NCI-H146 treated with DMSO at 0.1 percent for 48 hours (cell line): Measurements from ENCODE around the gene SLC7A1.

ENCODE experiments used
- DNase-seq: peaks from one replicate; lab custom pipeline; 2025; ENCODE audit not compliant: unreplicated experiment; lab: John Stamatoyannopoulos, UW

Gene SLC7A1

GRCh38 chr13:29583073-29583785, 12.3 kb downstream of the SLC7A1 start:
- no peak for DNase-seq

DNA sequence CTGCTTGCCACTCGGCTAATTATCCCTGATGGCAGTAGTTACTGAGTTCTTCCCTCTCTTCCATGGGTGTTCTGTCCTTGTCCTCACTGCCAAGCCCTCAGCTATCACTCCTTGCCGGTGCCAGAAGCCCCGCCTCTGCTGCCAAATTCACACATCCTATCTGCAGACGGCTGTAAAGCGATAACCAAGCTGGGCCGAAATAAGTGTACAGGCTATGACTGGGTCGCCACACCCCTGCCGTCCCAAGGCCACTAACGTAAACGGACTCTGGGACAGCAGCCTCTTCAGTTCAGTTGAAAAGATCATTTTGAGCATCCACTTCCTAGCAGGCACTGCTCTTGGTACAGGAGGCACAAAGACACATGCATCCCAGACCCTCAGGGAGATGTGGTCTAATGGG, 13.3 kb downstream of the SLC7A1 start:
- DNase-seq = no peak

GRCh38 chr13:29581666-29582065, 13.8 kb downstream of the SLC7A1 start:
- no peak for DNase-seq

DNA sequence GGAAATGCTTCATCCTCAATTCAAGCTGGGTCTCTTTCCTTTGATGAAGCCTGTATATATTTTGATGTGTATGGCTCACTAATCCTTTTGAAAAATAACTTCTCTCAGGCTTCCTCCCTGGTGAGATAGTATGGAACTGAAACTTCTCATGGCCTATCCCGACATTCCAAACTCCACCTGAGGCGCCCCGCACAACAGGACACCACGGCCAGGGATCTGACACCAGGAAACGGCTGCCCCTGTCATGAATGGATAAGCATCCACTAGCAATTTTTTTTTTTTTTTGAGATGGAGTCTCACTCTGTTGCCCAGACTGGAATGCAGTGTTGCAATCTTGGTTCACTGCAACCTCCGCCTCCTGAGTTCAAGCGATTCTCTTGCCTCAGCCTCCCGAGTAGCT, 16.4 kb downstream of the SLC7A1 start:
- no peak for DNase-seq

DNA sequence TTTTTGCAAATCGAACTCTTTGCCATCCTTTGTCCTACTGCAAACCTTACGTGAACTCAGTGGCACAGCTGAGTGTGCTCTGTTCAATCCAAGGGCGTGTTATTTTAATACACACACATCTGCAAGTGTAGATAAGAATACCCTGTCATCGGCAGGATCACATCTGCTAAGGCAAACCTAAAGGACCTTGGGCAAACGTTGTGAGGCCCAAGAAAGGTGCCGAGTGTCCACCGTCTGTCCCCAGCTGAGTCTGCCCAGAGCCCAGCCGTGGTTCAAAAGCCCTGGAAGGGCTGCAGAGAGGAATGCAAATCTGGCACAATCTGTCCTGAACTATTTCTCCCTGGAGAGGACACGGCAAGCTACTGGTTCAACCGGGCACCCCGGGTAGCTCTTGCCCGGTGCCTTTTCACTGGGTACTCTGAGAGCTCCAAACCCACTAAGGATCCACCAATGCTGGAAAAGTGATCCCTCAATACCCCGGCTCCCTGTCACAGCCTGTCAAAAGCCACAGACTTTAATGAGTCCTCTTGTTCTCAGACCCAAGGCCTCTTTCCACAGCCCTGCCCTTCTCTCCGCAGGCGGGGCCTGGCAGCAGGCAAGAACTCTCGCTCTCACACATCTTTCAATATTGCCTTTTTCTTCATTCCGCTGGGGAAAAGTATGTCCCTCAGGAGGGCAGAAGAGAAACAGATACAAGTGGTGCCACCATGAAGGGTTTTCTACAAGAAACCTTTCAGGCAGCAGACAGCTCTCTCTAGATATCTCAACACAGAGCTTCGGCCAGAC, 17.0 kb downstream of the SLC7A1 start:
- no peak for DNase-seq

DNA sequence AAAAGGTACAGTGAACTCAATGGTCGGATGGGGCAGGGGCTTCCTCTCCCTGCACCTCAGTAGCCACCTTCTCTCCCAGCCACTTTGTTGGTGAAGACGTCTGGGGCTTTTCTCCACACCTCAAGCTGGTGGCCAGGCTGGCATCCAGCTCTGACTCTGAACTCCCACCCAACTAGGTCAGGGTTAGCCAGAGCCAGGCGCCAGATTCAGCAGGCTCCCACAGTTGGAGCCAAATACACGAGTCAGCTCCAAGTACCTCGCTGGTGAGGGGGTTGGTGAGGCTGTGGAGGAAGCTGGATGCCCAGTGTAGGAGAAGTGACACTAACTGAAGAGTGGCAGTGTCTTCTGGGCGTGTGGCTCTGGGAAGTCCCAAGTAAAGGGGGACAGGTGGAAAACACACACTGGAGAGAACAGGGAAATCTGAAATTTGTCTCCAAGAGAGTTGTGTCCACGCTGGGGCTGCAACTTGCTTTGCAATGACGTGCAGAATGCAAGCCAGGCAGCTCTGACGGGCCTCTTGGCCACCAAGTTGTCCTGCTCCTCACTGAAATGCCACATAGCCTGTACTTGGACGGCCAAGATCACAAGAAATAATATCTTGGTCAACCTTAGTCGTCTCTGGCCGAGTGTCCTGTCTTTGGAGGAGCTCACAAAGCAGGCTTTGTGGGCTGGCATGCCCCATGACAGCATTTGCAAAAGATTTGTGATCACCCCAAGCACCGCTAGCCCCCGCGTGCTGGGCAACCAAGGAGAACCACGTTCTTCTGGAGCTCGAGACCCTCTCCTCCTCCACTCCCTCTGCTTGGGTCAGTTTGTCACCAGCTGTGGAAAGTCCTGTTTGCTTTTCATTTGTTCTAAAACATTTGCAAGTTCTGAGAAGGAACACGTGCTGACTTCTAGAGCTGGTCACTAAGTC, 18.1 kb downstream of the SLC7A1 start:
- DNase-seq = no peak

GRCh38 chr13:29576581-29576980, 18.9 kb downstream of the SLC7A1 start:
- DNase-seq = no peak

GRCh38 chr13:29575098-29575497, 20.4 kb downstream of the SLC7A1 start:
- no peak for DNase-seq

GRCh38 chr13:29573190-29573589, 22.3 kb downstream of the SLC7A1 start:
- DNase-seq = no peak

- DNase-seq = no peak
These were observed 22.9 kb downstream of the SLC7A1 start for GRCh38 chr13:29572575-29572974.

GRCh38 chr13:29571876-29572570, 23.5 kb downstream of the SLC7A1 start:
- DNase-seq = no peak

GRCh38 chr13:29570051-29570654, 25.3 kb downstream of the SLC7A1 start:
- no peak for DNase-seq

DNA sequence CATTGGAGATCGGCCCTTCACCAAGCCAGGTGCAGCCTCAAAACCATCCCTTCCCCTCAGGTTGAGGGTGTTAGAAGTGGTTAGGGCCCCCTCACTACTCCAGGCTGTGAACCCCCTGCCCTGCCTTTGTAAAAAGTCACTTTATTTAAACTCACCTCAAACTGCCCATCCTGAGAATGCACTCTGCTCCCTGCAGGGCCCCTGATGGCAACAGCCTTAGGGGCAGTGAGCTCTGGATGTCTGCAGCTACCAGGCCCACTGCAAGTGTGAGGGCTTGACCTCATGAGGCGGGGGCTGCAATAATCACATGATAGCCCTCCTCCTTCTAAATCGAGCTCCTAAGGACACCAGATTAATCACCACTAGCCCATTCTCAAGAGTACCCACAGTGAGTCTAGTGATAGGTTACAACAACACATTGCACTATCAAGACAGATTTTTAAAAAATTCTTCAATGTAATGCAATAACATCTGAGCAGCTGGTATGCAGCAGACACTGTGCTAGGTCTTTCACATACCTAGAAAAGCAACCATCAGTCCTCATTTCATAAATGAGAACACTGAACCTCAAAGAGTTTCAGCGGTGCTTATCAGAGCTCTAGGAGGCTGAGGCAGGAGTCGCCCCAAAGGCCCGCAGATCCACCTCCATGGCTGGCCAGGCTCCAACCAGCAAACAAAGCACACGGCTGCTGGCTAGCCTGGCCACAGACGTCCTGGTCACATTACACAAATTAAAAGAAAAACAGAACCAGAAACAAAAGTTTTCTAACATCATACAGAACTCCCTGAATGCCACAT, 26.0 kb downstream of the SLC7A1 start:
- DNase-seq = no peak

DNA sequence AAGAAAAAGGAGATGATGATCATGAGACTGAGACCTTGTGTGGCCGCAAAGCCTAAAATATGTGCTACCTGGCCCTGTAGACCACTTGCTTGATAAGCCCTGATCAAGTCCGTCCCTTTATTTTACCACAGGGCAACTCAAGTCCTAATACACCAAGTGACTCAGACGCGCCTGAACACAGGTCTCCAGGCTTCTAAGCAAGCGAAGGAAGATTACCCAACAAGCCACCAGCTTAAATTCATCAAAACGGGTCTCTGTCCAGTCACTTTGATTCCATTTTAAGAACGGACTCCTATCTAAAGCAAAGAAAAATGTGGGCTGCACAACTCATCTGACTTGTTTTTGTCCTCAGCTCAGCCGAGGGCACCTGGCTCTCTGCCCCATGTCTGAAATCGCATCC, 26.8 kb downstream of the SLC7A1 start:
- DNase-seq = no peak

- no peak for DNase-seq
These were observed 28.1 kb downstream of the SLC7A1 start for GRCh38 chr13:29567411-29567810.

DNA sequence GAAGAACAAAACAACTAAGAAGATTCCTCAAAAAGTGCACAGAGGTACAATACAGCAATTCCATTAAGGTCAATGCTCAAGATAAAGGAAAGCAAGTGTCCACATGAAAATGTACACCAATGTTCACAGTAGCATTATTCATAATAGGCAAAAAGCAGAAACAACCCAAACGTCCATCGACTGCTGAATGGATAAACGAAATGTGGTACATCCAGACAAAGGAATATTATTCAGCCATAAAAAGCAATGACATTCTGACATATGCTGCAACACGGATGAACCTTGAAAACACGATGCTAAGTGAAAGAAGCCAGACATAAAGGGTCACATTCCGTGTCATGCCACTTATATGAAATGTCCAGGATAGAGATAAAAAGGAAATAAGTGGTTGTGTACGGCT, 29.3 kb downstream of the SLC7A1 start:
- DNase-seq = no peak

DNA sequence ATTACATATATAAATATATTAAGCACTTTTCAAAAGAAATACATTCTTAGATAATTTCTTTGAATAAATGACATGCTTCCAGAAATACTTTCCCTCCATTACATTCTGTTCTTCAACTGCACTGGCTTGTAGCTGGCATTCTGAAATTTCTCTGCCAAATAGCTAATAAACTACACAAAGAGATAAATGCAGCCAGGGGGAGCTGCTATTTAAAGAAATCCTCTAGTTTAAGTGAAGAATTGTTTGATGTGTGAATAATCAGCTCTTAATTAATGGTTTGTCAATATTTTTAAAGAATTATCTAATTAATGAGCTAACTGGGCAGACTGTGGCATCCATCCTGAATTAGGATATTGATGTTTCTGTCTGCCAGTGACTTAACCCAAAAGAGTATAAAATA, 30.7 kb downstream of the SLC7A1 start:
- no peak for DNase-seq

DNA sequence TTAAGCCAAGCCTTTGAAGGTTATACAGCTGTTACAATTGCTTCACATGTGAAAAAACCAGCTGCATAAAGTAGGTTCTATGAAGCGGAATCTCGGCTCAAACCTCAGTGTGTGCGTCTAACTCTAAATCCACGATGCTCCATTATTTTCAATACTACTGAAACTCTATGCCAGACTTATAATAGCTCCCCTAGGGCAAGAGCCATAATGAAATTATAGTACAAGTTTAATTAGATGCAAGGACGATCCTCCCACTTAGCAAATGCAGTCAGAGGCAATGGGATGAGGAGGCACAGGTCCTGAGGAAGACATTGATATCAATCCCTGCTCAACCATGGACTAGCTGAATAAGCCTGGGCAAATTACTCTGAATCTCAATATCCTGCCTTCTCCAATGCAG, 31.1 kb downstream of the SLC7A1 start:
- DNase-seq = no peak

- no peak for DNase-seq
These were observed 31.5 kb downstream of the SLC7A1 start for GRCh38 chr13:29563941-29564340.
